Measurements from ENCODE around the gene MTRFR.

MTRFR gene

GRCh38 chr12:123284669-123285068, 51.4 kb downstream of the MTRFR start:
- no peak for DNase-seq (ENCODE audit: low read depth in 2 of 2)
- H3K4me3 ChIP-seq (replicated peaks in 1 of 2; ENCODE audit: low read depth in 2 of 2, low read length in 2 of 2): no peak overlapping the region
- TF ChIP-seq CTCF (IDR thresholded peaks at IDR 0.05; ENCODE audit: low read depth, low read length): no peak

GRCh38 chr12:123286652-123287373, 53.6 kb downstream of the MTRFR start:
- H3K4me3 ChIP-seq (replicated peaks in 1 of 2; ENCODE audit: low read depth in 2 of 2, low read length in 2 of 2): no peak overlapping the region
- no peak for TF ChIP-seq CTCF (IDR thresholded peaks at IDR 0.05; ENCODE audit: low read depth, low read length)
- no peak for DNase-seq (ENCODE audit: low read depth in 2 of 2)

- TF ChIP-seq CTCF (IDR thresholded peaks at IDR 0.05; ENCODE audit: low read depth, low read length): no peak
- no peak for DNase-seq (ENCODE audit: low read depth in 2 of 2)
- H3K4me3 ChIP-seq (replicated peaks in 1 of 2; ENCODE audit: low read depth in 2 of 2, low read length in 2 of 2): no peak overlapping the region
Observed at GRCh38 chr12:123288751-123289346, 55.6 kb downstream of the MTRFR start.

- TF ChIP-seq CTCF (IDR thresholded peaks at IDR 0.05; ENCODE audit: low read depth, low read length): no peak
- no peak for DNase-seq (ENCODE audit: low read depth in 2 of 2)
- H3K4me3 ChIP-seq (replicated peaks in 1 of 2; ENCODE audit: low read depth in 2 of 2, low read length in 2 of 2): no peak overlapping the region
Observed at GRCh38 chr12:123289911-123290310, 56.7 kb downstream of the MTRFR start.

- no peak overlapping the region for H3K4me3 ChIP-seq (replicated peaks in 1 of 2; ENCODE audit: low read depth in 2 of 2, low read length in 2 of 2)
- no peak for DNase-seq (ENCODE audit: low read depth in 2 of 2)
- TF ChIP-seq CTCF (IDR thresholded peaks at IDR 0.05; ENCODE audit: low read depth, low read length): no peak
Observed at GRCh38 chr12:123293178-123293760, 60.0 kb downstream of the MTRFR start.

- no peak for DNase-seq (ENCODE audit: low read depth in 2 of 2)
- TF ChIP-seq CTCF (IDR thresholded peaks at IDR 0.05; ENCODE audit: low read depth, low read length): no peak
- H3K4me3 ChIP-seq (replicated peaks in 1 of 2; ENCODE audit: low read depth in 2 of 2, low read length in 2 of 2): no peak overlapping the region
Observed at GRCh38 chr12:123305136-123305535, 71.9 kb downstream of the MTRFR start.

All from cardiac fibroblast (primary cell).